Esophagus squamous epithelium (tissue), 5 donors: Measurements from ENCODE around the gene AMT. TPM values are rescaled to one million over a fixed set of nuclear protein-coding genes. Genes with fewer than 3 reads are reported as not detected.
"Not testable (repeated sequence)": the region's sequence is repeated elsewhere in the genome, so short reads cannot be mapped to it uniquely, and the experiment has no call there.

ENCODE experiments used
- DNase-seq: peaks from one replicate; lab custom pipeline; 2025; lab: John Stamatoyannopoulos, UW
- H3K27ac ChIP-seq, 4 donors: fragments of 200-600 bp; sonication (generic); one replicate each; pipeline ENCODE4 v1.5.1; 2016 to 2019; ENCODE audit warnings: mild to moderate bottlenecking in 1 of 4
- H3K27me3 ChIP-seq, 4 donors: fragments of 200-600 bp; sonication (generic); 1 replicate in 3 of 4; 2 replicates in 1 of 4; pipeline versions ENCODE4 v1.5.1 to v1.6.0; 2017 to 2021; ENCODE audit warnings: antibody characterized with exemption in 1 of 4
- H3K36me3 ChIP-seq, 3 donors: fragments of 200-600 bp; sonication (generic); one replicate each; pipeline ENCODE4 v1.5.1; 2016 to 2019
- H3K4me1 ChIP-seq, 3 donors: fragments of 200-600 bp; sonication (generic); one replicate each; pipeline ENCODE4 v1.5.1; 2017 to 2019
- H3K4me3 ChIP-seq, 4 donors: fragments of 200-600 bp; sonication (generic); 1 replicate in 3 of 4; 2 replicates in 1 of 4; pipeline ENCODE4 v1.5.1; 2016 to 2019; ENCODE audit warnings: mild to moderate bottlenecking in 2 of 4, moderate library complexity in 1 of 4
- H3K9me3 ChIP-seq, 3 donors: fragments of 200-600 bp; sonication (generic); one replicate each; pipeline ENCODE4 v1.5.1; 2016 to 2019
- POLR2A ChIP-seq, 4 donors: fragments of 450-650 bp; IDR thresholded peaks; one replicate each; pipeline ENCODE4 v1.6.1; 2017; ENCODE audit warnings: antibody characterized with exemption in 4 of 4, mild to moderate bottlenecking in 4 of 4, moderate library complexity in 3 of 4
- WGBS, 2 donors: methylation state at CpG; one replicate each; pipeline ENCODE4 v1.1.5; 2018; 5-methylcytosine and 5-hydroxymethylcytosine counted together
- intact Hi-C: fragments of 100-400 bp; cut with DNase I; formaldehyde crosslinking; loops from one replicate; pipeline ENCODE4 v1.15.0; 2022
- total RNA-seq, 4 donors: library from RNA; depleted of rRNA; stranded (reverse); fragments of >200 nt; gene quantifications; one replicate each; pipeline ENCODE4 v1.1.0, GENCODE V29; 2016
- TF ChIP-seq, protein P1 (sequence below), 6 experiments: fragments of 450-650 bp in 4 of 6; fragments of 200-600 bp in 2 of 6; sonication (generic) in 2 of 6; IDR thresholded peaks; one replicate each; pipeline ENCODE4 v1.5.1; 2016 to 2019; ENCODE audit warnings: antibody characterized with exemption in 6 of 6, mild to moderate bottlenecking in 4 of 6, moderate library complexity in 4 of 6
- donor health status: DM: yes; HTN: yes; CAD: no.

Gene AMT
- total RNA-seq, 4 donors from 2014 or later, result 0.80 to 1.7 (median 1.2) TPM

GRCh38 chr3:49401766-49402165 lies 20.5 kb downstream of the AMT start:
- no peak overlapping the region for H3K27ac ChIP-seq
- TF ChIP-seq, protein P1, sequence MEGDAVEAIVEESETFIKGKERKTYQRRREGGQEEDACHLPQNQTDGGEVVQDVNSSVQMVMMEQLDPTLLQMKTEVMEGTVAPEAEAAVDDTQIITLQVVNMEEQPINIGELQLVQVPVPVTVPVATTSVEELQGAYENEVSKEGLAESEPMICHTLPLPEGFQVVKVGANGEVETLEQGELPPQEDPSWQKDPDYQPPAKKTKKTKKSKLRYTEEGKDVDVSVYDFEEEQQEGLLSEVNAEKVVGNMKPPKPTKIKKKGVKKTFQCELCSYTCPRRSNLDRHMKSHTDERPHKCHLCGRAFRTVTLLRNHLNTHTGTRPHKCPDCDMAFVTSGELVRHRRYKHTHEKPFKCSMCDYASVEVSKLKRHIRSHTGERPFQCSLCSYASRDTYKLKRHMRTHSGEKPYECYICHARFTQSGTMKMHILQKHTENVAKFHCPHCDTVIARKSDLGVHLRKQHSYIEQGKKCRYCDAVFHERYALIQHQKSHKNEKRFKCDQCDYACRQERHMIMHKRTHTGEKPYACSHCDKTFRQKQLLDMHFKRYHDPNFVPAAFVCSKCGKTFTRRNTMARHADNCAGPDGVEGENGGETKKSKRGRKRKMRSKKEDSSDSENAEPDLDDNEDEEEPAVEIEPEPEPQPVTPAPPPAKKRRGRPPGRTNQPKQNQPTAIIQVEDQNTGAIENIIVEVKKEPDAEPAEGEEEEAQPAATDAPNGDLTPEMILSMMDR (IDR thresholded peaks at IDR 0.05), result no peak
- no peak for TF ChIP-seq POLR2A (IDR thresholded peaks at IDR 0.05)
- H3K4me1 ChIP-seq, result peaks cover 0 to 88% (median 48%) of the 10 kb centered on the region in 3 donors
- H3K27me3 ChIP-seq, result no peaks in the 10 kb centered on the region
- H3K9me3 ChIP-seq, result no peaks in the 10 kb centered on the region
- no peak for DNase-seq
- no peak overlapping the region for H3K4me3 ChIP-seq
- intact Hi-C loops, result no loop called here
- peaks cover 0 to 47% (median 0%) of the 10 kb centered on the region in 3 donors for H3K36me3 ChIP-seq
- 65 to 75% methylated on average over 2 of the region's 2 CpGs for WGBS, 2 donors

DNA sequence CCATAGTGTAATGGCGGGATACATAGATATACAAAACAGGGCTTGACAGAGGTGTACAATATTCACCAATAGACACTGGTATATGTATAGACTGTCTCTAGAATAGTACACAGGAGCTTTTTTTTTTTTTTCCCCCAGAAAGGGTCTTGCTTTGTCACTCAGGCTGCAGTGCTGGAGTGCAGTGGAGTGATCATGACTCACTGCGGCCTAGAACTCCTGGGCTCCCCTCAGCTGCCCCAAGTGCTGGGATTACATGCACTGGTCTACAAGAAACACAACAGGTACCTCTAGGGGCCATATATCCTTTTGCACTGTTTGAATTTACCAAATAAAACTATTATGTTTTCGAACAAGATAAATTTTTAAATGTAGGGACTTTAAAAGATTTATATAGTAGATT lies 22.8 kb downstream of the AMT start:
- H3K27ac ChIP-seq, result no peak overlapping the region
- WGBS, 2 donors, result 93 to 95% methylated on average over 3 of the region's 3 CpGs
- H3K4me1 ChIP-seq, result peaks cover 0 to 83% (median 38%) of the 10 kb centered on the region in 3 donors
- no peaks in the 10 kb centered on the region for H3K9me3 ChIP-seq
- H3K36me3 ChIP-seq, result peaks cover 0 to 71% (median 0%) of the 10 kb centered on the region in 3 donors
- intact Hi-C loops, result no loop called here
- H3K27me3 ChIP-seq, result no peaks in the 10 kb centered on the region
- no peak for TF ChIP-seq POLR2A (IDR thresholded peaks at IDR 0.05)
- TF ChIP-seq, protein P1 (IDR thresholded peaks at IDR 0.05), result no peak
- no peak overlapping the region for H3K4me3 ChIP-seq
- DNase-seq, result no peak

DNA sequence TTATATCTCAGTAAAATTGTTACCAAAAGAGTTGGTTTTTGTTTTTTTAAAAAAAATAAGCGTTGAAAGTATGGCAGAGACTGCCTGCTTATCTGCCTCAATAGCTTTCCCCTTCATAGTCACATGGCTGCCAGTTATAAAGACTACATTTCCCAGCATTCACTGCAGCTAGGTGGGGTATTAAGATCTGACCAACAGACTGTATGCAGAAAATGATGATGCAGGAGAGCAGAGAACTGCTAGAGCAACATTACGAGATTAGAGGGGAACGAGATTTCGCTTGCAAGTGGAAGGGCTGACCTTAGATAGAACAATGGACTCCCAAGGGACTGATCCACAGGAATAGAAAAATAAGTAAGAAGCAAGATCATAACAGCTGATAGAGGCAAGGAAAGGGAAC lies 24.8 kb downstream of the AMT start:
- no peak for DNase-seq
- WGBS, 2 donors, result 52 to 57% methylated on average over 4 of the region's 4 CpGs
- TF ChIP-seq, protein P1 (IDR thresholded peaks at IDR 0.05), result no peak
- no peak for TF ChIP-seq POLR2A (IDR thresholded peaks at IDR 0.05)
- H3K27me3 ChIP-seq, result no peaks in the 10 kb centered on the region
- peaks cover 0 to 64% (median 0%) of the 10 kb centered on the region in 3 donors for H3K36me3 ChIP-seq
- peaks cover 0 to 86% (median 37%) of the 10 kb centered on the region in 3 donors for H3K4me1 ChIP-seq
- H3K4me3 ChIP-seq, result no peak overlapping the region
- H3K9me3 ChIP-seq, result no peaks in the 10 kb centered on the region
- intact Hi-C loops, result no loop called here
- H3K27ac ChIP-seq, result peak overlapping the region in 2 of 4 donors; percentile 40 to 57

GRCh38 chr3:49391310-49391709 lies 31.0 kb downstream of the AMT start:
- intact Hi-C loops, H3K27ac ChIP-seq, DNase-seq, H3K9me3 ChIP-seq, H3K4me3 ChIP-seq, H3K27me3 ChIP-seq: not testable (repeated sequence)
- Histone ChIP-seq H3K4me1 (peaks cover 0 to 88% (median 5%) of the 10 kb centered on the region in 3 donors), H3K36me3 (peaks cover 0 to 38% (median 0%) of the 10 kb centered on the region in 3 donors)
- WGBS, 2 donors, result 70 to 78% methylated on average over 10 of the region's 10 CpGs

- WGBS, 2 donors, result 97% methylated on average over 6 of the region's 6 CpGs
- TF ChIP-seq POLR2A (IDR thresholded peaks at IDR 0.05), result no peak
- TF ChIP-seq, protein P1 (IDR thresholded peaks at IDR 0.05), result no peak
- H3K27me3 ChIP-seq, result no peaks in the 10 kb centered on the region
- H3K4me3 ChIP-seq, result no peak overlapping the region
- DNase-seq, result no peak
- H3K36me3 ChIP-seq, result peaks cover 0 to 18% (median 0%) of the 10 kb centered on the region in 3 donors
- H3K27ac ChIP-seq, result peak overlapping the region in 1 of 4 donors; percentile 14
- H3K4me1 ChIP-seq, result peaks cover 0 to 92% (median 5%) of the 10 kb centered on the region in 3 donors
- intact Hi-C loops, result no loop called here
- H3K9me3 ChIP-seq, result no peaks in the 10 kb centered on the region
These were observed 33.0 kb downstream of the AMT start for GRCh38 chr3:49389297-49389696.
